GM21529 (cell line): ENCODE results near the gene OSBPL6.
"Not testable (repeated sequence)": the region's sequence is repeated elsewhere in the genome, so short reads cannot be mapped to it uniquely, and the experiment has no call there.

ENCODE experiments used
- ATAC-seq: cut with Tn5 transposase; IDR thresholded peaks from one replicate; pipeline ENCODE4 v1.9.1; 2021; ENCODE audit not compliant: unreplicated experiment

The OSBPL6 gene

DNA sequence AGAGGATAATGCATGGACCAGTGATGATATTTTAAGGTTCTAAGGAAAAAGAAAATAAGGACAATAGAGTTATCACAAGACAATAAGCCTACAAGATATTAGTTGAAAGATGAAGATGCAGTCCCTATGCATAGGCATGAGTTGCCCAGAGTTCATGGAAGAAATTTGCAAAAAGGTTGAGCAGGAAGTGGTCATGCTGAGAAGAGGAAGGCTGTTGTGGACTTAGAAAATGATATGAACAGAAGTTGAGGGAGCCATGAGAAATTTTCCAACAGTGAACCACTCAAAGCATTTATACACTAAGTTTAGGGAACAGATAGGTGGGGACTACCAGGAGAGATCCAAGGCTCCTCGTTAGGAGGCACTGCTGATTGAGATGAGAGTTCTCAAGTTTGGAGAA lies 3.5 kb downstream of the OSBPL6 start:
- ATAC-seq: no peak

DNA sequence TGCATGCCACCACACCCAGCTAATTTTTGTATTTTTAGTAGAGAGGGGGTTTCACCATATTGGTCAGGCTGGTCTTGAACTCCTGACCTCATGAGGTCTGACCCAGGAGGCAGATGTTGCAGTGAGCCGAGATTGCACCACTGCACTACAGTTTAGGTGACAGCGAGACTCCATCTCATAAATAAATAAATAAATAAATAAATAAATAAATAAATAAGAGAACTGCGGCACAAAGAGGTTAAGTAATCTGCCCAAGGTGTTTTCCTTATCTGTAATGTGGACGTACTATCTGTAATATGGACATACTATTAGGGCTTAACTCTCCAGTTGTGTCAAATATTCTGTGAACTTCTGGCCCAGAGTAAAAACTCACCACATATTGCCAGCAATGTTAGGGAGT lies 4.1 kb downstream of the OSBPL6 start:
- ATAC-seq: not testable (repeated sequence)

DNA sequence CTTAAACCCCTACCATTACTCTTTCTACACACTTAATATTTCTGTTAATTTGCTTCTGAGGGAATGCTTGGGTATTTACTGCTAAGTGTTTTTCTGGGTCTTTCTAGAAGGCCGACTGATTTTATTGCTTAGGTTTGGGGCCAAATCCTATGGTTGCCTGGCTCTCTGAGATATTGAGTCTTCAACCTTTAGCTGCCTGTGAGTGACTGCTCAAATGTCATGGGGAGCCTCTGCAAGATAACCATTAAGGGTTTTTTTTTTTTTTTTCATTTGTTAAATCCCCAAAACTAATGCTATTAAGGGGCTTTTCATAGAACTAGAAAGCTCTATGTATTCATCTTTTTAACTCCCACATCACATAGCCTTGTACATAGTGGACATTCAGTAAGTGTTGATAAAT lies 5.0 kb downstream of the OSBPL6 start:
- ATAC-seq: no peak

DNA sequence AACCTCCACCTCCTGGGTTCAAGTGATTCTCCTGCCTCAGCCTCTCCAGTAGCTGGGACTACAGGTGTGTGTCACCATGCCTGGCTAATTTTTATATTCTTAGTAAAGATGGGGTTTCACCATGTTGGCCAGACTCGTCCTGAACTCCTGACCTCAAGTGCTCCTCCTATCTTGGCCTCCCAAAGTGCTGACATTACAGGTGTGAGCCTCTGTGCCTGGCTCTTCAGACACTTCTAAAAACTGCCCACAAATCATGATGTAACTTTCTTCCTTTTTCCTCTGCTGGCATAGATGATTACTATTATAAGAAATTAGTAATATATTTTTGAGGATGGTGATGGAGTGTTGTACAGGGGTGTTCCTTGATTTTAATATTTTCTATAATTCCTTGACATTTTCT lies 6.0 kb downstream of the OSBPL6 start:
- ATAC-seq: no peak

DNA sequence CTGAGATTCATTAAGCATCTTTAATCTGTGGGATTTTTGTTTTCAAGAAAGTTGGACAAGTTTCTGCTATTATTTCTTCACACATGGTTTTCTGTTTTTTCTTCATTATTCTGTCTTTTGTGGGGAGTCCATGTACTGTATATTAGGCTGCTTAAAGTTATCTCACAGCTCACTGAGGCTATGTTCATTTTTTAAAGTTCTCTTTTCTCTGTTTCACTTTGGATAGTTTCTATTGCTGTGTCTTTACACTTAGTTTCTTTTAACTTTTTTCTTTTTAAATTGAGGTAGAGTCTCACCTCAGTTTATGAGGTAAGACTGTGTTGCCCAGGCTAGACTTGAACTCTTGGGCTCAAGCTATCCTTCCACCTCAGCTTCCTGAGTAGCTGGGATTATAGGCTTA lies 8.6 kb downstream of the OSBPL6 start:
- no peak for ATAC-seq

DNA sequence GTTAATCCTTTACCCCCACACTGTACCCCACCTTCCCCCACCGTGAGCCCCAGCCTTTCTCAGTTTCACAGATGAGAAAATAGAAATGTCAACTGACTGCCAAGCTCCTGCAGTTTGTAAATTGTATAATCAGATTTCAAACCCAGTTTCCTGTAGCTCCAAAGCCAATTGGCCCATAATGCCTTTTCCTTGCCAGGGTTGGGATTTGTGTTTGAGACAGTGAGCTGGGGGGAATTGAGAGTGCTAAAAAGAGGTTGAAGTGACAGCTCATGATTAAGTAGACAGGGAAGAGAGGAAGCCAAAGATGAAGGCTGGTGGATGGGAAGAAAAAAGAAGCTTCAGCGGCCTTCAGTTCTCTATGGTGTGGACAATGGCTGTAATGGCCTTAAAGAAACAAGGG lies 10.7 kb downstream of the OSBPL6 start:
- ATAC-seq: no peak

DNA sequence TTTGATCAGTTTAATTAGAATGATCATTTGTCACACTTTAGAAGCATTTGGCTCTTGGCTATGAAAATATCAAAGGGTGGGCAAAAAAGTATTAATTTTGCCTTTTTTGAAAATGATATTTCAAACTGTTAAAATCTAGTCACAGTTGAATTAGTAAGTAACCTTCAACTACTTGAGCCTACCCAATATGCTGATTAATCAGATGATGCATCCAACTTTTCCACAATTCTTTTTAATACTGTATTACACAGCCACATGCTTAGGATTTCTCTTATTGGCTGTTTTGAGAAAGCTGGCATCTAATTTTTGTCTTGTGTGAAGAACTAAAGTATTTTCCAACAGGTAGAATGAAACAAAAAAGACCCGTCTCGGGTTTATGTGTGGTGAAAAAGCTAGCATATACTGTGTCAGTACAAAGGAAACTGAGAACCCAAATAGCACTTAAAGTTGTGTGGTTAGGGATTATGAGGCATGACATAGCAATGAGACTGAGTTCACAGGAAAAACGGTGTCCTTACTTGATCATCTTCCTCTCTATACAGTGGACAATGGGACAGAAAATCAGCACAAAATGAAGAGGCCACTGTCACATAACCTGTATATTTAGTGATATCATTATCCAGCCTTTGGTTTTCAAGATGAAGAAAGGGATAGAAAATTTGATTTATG lies 11.7 kb downstream of the OSBPL6 start:
- ATAC-seq: no peak

DNA sequence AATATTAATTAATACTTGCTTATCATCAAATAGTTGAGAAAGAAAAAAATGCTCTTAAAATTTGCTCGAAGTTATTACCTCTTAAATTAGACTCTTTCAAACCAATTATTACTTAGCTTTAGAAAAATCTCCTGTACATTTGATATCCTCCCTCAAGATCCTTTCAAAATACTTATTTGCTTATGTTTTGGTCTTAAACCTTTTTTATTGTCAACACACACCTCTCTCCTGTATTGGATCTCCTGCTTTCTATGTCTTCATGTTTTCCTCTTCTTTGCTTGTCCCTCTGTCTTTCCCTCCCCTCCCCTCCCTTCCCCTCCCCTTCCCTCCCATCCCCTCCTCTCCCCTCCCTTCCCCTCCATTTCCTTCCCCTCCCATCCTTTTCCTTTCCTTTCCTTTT lies 14.0 kb downstream of the OSBPL6 start:
- no peak for ATAC-seq

DNA sequence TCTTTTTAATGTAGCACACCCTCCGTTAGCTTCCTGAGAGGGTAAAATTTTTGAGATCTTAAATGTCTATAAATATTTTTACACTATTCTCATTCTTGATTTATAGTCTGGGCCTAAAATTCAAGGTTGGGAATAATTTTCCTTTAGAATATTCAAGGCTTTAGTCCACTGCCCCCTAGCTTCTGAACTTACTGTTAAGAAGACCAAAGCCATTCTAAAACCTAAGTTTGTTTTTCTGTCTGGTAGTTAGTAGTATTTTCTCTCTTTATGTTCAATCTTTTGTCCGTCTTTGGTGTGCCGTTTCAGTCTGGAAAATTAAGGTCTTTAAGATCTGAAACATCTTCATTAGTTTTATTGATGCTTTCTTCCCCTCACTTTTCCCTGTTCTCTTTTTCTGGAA lies 14.5 kb downstream of the OSBPL6 start:
- ATAC-seq: no peak

DNA sequence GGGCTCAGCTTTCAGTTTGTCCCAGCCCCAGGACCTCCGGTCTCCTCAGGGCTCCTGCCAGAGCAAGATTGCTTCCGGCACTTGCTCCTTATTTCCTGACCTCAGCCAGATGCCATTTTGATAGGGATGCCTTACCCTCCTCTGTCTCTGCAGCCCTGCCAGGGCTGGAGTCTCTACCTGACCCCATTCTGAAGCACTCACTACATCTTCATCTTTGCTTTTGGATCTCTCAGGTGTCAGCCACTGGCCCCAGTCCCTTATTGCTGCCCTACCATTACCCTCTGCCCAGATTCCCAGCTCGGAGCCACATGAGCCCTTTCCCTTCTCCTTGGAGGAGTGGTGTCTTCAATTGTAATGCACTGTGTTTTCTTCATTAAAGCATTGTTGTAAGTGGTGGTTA lies 17.1 kb downstream of the OSBPL6 start:
- ATAC-seq: no peak

DNA sequence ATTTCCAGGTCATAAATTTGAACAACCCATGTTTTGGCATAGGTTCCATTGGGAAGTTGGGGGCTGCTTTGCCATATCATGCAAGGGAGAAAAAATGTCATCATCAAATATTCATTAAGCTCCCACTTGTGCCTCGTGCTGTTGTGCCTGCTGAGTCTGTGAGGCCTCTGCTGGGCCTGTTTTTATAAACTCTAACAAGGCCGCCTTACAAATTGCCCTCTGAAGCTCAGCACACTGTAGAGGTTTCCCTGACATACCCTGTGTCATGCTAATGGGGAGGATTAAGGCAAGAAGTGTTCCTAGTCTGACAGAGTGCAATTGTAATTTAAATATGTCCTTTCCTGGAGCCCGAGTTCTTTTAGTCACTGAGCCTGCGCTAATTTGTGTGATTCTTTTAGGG lies 17.6 kb downstream of the OSBPL6 start:
- ATAC-seq: no peak

DNA sequence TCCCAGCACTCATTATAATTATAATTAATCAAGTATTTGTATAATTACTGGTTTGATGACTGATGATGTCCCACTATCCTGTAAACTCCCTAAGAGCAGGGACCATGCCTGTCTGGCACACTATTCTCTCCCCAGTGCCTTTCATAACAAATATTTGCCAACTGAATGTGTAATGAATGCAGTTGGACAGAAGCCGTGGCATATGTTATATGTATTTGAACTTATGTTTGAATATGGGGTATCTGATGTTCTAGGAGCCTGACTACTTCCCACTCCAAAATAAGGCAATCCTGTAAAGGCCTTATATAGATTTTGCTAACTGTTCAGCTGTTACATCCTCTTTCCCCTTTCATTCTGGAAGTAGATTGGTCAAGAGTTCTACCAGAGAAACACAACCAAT lies 19.7 kb downstream of the OSBPL6 start:
- ATAC-seq: no peak

DNA sequence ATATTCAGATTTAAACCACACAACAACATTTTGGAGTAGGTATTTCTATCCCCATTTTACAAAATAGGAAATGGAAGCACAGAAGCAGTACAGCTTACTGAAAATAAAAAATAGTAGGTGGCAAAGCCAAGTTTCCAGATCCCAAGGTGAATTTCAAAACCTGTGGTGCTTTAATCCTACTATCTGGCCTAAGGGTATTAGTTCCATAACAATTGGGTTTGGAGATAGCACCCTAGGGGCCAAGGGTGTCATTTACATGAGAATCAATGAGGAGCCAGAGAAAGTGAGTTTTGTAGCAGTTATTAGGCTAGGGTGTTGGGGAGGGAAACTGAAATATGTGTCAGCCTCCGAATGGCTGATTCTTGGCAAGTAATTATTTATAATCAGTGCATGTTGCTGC lies 24.9 kb downstream of the OSBPL6 start:
- no peak for ATAC-seq

DNA sequence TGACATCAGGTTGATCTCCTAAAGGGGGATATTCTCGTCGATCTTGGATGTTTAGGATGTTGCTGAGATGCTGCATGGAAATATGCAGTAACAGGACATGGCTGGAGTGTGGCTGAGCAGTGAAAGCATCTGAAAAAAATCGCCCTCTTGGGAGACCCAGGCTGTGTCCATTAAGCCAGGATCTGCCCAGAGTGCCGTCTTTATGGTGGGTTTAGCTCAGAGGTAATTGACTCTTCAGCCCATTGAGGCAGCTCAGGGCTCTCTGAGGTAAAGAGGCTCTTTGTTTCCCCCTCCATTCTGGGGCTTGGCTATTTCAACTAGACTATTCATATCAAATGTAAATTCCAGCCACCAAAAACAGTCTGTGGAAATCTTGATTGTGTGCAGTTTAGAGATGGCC lies 26.5 kb downstream of the OSBPL6 start:
- no peak for ATAC-seq

DNA sequence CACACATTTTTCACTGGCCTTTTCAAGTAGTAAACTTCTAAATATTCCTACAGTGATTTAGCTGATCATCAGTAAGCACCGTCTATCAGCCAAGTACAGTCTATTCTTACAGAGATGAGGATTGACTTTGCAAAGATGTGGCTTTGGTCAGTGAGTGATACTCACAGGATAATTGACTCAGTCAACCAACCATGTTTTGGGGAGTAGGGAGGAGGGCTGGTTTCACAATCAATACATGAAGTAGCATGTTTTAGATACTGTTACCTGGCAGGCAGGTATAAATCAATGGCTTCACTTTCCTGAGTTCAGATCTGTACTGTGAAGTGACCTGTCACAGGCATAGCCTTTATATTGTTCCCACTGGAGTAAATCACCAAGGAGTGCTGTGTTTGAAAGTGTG lies 27.2 kb downstream of the OSBPL6 start:
- no peak for ATAC-seq

DNA sequence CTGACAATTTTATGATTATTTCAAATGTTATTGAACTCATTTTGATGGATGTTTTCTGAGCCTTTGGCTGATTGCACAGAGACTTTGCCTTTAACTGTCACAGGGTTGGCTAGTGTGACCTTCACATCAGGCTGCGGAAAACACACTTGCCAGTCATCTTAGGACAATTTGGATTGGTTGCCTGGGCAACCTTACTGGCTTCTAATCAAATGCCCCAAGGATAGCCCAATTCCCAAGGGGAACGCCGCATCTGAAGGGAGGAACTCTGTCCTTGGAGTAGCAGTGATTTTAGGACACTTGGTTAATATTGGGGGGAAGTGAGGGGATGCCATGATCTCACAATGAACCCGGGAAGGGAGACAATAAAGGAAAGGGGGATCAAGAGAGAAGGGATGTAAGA lies 29.5 kb downstream of the OSBPL6 start:
- ATAC-seq: no peak

DNA sequence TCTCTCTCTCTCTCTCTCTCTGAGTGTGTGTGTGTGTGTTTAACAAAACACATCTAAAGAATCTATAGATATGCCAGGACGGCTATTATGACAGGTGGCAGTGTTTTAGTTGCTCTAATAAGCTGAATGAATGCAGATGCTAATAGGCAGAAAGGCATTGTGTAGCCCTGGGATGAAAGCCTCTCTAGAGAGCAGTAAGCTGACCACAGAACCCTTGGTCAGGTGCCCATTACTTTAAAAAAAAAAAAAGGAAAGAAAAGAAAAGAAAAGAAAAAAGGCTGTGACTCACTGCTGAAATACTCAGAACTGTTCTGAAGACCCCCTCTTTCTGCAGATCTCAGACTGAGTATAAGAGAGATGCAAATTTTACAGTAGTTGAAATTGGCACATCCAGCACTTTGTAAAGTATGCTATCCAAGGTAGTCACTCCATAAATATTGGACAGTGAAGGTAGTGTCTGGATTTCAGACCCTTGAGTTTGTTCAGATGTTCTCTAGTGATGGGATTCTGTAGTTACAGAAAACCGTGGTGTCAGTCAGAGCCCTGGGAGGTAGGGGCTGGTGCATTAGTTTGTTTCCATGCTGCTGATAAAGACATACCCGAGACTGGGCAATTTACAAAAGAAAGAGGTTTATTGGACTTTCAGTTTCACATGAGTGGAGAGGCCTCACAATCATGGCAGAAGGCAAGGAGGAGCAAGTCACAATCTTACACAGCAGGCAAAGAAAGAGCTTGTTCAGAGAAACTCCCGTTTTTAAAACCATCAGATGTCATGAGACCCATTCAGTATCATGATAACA lies 30.9 kb downstream of the OSBPL6 start:
- ATAC-seq: no peak

DNA sequence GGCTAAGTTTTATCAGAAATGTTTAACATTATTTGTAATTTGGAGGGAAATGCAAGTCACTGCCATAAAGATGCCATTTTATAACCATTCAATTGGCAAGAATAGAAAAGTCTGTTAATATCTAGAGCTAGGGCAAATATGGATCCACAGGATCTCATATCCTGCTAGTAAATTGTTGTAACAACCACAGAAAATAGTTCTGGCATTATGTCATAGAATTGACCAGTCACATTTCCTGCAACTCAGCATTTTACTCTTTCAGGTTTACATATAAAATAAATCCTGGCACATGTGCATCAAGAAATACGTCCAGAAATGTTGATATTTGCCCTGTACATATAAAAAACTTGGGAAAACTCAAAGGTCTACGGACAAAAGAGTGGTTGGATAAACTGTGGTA lies 32.9 kb downstream of the OSBPL6 start:
- no peak for ATAC-seq

DNA sequence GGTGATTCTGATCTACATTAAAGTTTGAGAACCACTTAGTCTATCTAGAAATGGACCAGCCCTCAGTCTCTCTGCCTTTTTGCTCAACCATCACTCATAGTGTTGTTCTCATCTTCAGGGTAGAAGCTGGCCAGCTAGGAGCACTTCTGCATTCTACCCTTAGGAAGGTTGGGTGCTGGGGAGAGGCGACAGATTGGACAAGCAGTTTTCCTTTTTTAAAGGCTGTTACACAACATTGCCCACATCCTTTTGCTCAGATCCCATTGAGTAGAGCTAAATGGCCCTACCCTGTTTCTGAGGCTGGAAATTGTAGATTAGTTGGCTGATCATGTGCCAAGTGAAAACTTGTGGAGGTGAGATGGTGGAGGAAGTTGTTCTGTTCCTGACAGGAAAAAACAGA lies 35.6 kb downstream of the OSBPL6 start:
- no peak for ATAC-seq

DNA sequence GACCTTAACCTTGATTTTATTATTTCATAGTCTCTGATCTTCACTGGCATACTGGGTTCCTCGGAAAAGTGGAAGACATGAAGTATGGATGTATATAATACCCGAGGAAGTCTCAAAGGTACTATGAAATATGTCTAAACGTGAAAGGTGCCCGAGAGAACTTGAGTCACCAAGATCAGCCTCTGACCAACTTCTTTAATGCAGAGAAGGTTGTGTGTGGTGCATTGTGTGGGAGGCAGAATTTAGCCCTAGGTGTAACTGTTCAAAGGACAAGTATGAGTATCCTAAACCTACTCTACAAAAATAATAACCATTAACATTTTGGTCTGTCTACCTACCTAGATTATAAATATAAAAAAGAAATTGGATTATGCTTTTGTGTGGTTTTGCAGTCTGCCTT lies 36.1 kb downstream of the OSBPL6 start:
- ATAC-seq: no peak

DNA sequence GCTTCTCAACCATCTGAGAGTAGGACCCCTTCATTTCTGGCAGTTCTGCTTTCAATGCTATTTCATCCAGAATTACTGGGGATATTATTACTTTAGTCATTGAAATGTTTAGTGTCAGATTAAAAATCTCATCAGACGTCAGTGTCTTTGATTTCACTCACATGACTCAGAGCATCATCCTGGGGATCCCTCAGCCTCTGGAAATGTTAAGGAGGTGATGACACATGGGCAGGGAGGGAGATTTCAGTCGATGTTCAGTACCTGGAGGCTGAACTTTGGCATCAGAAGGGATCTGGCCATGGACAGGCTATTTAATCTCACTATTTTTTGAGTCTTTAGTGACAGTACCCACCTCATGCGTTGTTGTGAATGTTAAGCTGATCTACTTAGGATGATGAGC lies 39.1 kb downstream of the OSBPL6 start:
- ATAC-seq: no peak

DNA sequence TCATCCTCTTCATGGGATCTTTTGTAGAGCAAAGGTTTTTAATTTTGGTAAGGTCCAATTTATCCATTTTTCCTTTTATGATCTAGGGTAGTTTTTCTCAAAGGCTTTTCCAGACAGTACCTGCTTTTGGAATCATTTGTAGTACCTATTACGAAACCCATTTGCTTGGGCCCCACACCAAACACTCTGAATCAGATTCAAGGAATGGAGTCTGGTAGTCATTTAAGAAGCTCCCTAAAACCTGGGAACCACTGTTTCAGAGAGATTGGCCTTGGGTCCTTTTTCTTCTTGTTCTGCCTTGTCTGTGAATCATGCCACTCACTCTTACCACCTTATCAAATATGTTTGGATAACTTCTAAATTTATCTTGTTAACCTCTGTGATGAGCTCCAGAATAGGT lies 40.3 kb downstream of the OSBPL6 start:
- ATAC-seq: no peak
